ENCODE measurements around the gene PTPRA.
"Not testable (repeated sequence)": the region's sequence is repeated elsewhere in the genome, so short reads cannot be mapped to it uniquely, and the experiment has no call there.

PTPRA gene

DNA sequence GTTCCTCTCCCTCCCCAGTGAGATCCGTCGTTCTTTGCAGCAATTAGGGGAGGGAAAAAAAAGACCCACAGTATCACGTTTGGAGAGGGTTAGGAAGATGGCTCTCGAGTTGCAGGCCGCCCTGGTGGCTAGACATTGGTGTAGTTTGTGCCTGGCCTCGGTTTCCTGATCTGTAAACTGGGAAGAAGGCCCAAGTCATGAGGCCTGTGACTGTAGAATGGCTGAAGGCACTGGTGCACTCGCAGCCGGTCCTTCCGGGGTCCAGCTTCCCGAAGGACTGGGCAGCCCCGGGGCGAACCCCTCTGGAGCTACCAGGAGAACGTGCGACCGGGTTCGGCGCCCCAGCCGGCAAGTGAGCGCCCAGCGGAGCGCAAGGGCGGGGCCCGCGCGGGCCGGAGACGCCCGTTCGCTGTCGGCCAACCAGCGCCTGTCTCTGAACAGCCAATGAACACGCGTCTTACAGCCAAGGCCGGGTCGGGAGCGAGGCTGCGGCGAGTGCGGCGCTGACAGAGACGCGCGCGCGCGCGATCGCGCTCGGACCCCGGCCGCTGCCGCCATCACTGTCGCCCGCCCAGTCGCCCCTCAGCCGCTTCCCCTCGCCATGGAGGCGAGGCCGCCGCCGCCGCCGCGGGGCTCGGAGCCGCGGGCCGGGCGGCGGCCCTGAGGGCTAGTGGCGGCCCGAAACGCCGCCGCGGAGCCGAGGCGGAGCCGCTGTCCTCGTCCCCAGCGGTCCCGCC, at the start of gene PTPRA:
PTPRA (plus strand) TSS at position 472 of the 737 bp plus-strand sequence. CDS start 90,797 bp downstream, outside the sequence.
- DNase-seq: peak; percentile 93

GRCh38 chr20:2825761-2826160, 47.5 kb upstream of the PTPRA start:
- peak; percentile 26 for DNase-seq

DNA sequence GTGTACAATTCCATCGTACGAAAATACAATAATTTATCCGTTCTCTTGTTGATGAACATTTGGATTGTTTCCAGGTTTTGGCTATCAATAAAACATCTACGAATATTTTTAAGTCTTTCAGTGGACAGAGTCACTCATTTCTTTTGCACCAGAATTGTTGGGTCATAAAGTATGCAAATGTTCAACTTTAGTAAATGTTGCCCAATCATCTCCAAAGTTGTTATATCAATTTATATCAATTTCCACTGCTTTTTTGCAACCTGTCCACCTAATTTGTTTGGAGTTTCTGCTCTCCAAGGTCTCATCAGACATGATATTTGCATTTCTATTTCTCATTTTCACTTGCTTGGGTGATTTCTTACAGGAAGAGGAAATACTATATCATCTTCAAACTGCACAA, 46.6 kb upstream of the PTPRA start:
- no peak for DNase-seq

- no peak for DNase-seq
These were observed 43.9 kb upstream of the PTPRA start for GRCh38 chr20:2829376-2829775.

- DNase-seq: not testable (repeated sequence)
These were observed 42.1 kb upstream of the PTPRA start for GRCh38 chr20:2831206-2831605.

GRCh38 chr20:2833761-2834160, 39.5 kb upstream of the PTPRA start:
- DNase-seq: no peak

DNA sequence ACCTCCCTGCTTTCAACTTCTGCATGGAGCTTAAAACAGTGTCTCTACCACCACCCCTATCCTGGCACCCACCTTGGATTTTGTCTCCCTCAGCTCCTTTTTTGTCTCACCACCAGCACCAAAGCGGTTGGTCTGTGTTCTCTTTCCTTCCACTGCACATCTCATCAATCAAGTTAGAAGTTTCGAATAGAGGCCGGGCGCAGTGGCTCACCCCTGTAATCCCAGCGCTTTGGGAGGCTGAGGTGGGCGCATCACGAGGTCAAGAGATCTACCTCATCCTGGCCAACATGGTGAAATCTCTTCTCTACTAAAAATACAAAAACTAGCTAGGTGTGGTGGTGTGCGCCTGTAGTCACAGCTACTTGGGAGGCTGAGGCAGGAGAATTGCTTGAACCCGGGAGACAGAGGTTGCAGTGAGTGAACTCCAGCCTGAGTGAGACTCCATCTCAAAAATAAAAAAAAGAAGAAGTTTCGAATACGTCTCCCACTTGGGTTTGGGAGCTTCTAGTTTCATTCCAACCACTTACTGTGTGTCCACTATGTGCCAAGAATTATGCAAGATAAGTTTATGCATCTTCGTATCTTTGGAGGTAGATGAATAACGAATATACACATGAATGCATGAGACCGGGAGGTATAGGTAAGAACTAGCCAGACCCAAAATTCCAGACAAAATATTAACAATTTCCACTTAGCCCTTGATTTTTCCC, 38.7 kb upstream of the PTPRA start:
- no peak for DNase-seq

GRCh38 chr20:2835331-2835796, 37.9 kb upstream of the PTPRA start:
- no peak for DNase-seq

DNA sequence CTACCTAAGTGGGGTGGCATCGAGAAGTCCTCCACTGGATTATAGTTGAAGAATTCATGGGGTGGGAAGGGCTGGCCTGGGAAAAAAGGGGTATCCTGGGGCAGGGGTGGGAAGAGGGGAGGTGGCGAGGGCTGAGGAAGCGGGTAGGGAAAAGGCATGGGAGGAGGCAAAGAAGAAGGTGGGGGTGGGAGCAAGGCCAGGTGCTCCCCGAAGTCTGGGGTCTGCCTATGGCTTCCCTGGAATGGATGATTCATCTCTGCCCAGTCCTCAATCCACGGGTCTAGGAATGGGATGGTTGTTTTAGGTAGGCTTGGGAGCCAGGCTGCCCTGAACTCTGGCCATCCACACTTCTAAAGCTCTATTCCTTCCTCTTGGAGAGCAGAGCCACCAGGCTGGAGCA, 37.2 kb upstream of the PTPRA start:
- no peak for DNase-seq

GRCh38 chr20:2837221-2837960, 35.9 kb upstream of the PTPRA start:
- no peak for DNase-seq

DNA sequence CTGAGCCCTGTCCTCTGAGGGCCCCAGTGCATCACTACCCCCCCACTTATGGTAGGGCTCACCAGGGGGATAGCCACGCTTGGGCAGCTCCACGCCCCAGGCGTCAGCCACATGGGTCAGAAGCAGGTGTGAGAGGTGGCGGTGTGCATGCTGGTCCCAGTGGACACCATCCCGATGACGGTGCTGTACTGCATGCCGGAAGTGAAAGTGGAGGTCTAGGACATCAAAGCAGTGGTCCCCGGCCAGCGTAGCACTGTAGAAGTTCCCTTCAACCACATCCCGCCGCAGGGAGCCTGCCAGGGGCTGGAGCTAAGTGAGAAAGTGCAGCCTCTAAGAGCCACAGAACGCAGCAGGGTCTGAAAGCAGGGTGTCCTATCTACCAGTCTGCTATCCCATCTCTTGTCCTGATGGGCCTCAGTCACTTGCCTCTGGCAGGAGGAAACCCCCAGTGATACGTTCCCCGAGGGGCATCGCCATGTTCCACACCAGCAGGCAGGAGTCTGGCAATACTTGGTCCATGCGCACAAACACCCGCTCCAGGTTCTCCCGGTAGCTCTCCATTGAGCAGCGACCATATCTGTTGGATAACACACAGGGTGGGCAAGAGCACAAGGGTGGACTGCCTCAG, 35.0 kb upstream of the PTPRA start:
- no peak for DNase-seq

GRCh38 chr20:2838847-2839671, 34.2 kb upstream of the PTPRA start:
- DNase-seq: no peak

DNA sequence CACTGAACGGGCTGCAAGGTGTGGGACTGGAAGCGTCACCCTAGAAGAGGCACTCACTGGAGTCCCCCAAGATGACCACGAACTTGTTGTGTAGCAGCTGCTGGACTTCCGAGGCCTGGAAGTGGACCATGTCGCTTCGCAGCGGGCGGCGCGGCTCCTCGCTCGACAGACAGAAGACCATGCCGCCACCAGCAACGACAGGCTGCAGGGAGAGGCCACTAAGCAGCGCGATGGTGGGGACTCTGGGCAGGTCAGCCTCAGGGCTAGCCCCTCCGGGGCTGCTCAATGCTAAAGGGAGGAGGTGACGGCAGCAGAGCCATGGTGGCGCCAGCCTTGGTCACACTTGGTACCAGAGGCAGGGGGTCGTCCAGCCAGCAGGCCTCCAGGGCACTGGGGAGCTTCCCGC, 33.5 kb upstream of the PTPRA start:
- no peak for DNase-seq

GRCh38 chr20:2840138-2840966, 32.9 kb upstream of the PTPRA start, which contains the start of the genes PCED1A and VPS16:
Gene PCED1A (minus strand): TSS chr20:2840655. CDS start chr20:2839912, 743 bp downstream.
Gene VPS16 (plus strand): TSS chr20:2840745. CDS start chr20:2840775, 30 bp downstream.
- DNase-seq: peak; percentile 89

GRCh38 chr20:2840967-2841531, 32.2 kb upstream of the PTPRA start:
- DNase-seq: peak; percentile 41

DNA sequence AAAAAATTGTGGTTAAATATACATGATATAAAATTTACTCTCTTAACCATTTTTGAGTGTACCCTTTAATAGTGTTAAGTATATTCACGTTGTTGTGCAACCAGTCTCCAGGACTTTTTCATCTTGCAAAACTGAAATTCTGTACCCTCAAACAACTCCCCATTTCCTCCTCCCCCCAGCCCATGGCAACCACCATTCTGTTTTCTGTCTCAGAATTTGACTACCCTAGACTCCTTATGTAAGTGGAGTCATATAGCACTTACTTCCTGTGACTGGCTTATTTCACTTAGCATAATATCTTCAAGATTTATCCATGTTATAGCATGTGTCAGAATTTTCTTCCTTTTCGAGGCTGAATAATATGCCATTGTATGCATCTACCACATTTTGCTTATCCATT, 27.7 kb upstream of the PTPRA start:
- no peak for DNase-seq

- no peak for DNase-seq
These were observed 26.6 kb upstream of the PTPRA start for GRCh38 chr20:2846698-2847097.

DNA sequence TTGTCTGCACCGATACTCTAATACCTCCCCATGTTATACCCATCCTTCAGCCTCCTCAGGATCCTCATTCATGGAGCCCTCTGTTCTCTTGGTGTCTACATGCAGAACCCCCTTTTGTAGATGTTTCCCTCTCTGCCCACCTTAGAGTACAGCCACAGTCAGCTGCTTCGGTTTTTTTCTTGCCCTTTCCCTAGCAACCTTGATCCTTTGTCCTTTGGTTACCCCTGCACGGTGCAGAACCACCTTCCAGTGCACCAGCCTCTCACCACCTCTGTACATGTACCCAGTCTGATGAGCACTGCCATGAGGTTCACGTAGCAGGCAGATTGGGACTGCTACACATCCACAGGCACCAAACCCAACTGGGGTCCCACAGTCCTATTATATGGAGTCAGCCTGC, 25.5 kb upstream of the PTPRA start:
- DNase-seq: no peak

DNA sequence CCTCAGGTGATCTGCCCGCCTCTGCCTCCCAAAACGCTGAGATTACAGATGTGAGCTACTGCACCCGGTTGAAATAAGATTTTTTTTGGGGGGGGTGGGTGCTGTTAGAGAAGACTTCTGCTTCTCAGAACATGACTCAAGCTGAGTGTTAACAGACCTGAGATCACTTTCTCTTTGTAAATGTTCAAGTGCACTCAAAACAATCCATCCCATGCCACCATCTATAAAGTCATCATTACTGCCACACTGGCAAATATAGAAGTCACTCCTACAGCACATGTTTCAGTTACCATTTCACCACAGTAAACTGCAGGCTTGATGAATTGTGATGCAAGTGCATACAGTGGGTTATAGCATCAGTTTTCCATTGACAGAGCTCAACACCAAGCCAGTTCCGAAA, 23.8 kb upstream of the PTPRA start:
- no peak for DNase-seq

- no peak for DNase-seq
These were observed 22.2 kb upstream of the PTPRA start for GRCh38 chr20:2851086-2851485.

DNA sequence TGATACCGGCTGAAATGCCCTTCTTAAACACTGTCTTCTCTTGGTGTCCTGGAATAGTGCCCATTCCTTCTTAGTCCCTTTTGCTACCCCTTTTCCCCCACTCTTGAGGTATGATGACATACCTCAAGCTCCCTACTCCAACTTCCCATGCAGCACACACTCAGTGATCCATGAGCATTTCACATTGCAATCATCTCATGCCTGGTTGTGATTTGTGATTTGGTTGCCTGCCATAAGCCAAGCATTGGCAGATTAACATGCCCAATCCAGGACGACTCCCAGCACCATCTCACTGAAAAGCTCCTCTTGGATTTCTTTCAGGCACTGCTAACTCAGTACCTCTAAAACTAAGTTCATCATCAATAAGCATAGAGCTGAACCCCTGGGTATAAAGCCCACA, 14.7 kb upstream of the PTPRA start:
- DNase-seq: no peak

Data from CD4-positive, alpha-beta T cell treated with Interleukin-17A for 1 hour (primary cell).